B cell (primary cell): ENCODE data around the gene COQ10A. TPM values are rescaled to one million over a fixed set of nuclear protein-coding genes. Genes with fewer than 3 reads are reported as not detected.

ENCODE experiments used
- ATAC-seq: fragments of 200-7000 bp; cut with Tn5 transposase; one replicate; pipeline ENCODE4 v1.10.0; 2021; ENCODE audit warnings: low read depth, mild to moderate bottlenecking, moderate number of reproducible peaks, moderate library complexity
- CTCF ChIA-PET: fragments of 350-600 bp; sonication (Branson Sonifier 250); formaldehyde crosslinking; loops from one replicate; lab custom pipeline; 2021; ENCODE audit warnings: antibody characterized with exemption, inconsistent platforms; lab: Charles Lee
- POLR2A ChIA-PET: fragments of 350-600 bp; sonication (Branson Sonifier 250); formaldehyde crosslinking; loops from one replicate; lab custom pipeline; 2021; ENCODE audit warnings: antibody characterized with exemption; lab: Charles Lee
- DNase-seq: peaks from one replicate; pipeline ENCODE4 v3.0.0; 2013
- H2AFZ ChIP-seq: 2 replicates; pipeline ENCODE4 v1.6.1; 2012; ENCODE audit warnings: mild to moderate bottlenecking, low read depth, low read length; ENCODE audit not compliant: insufficient read depth, poor library complexity, severe bottlenecking
- H3K27ac ChIP-seq, 2 donors: 1 replicate in 1 of 2; 2 replicates in 1 of 2; pipeline ENCODE4 v1.5.1; 2012 to 2013; ENCODE audit warnings: low read length in 2 of 2, mild to moderate bottlenecking in 2 of 2, moderate library complexity in 1 of 2
- H3K27me3 ChIP-seq, 4 experiments: fragments of 200-600 bp in 1 of 4; sonication (generic) in 1 of 4; replicated peaks in 1 of 4; 1 replicate in 2 of 4; 2 replicates in 2 of 4; pipeline versions ENCODE4 v1.6.1 to v1.7.0; 2013 to 2016; ENCODE audit warnings: low read length in 3 of 4, mild to moderate bottlenecking in 2 of 4, mixed read lengths in 1 of 4, moderate library complexity in 1 of 4; ENCODE audit not compliant: insufficient read depth in 4 of 4, control insufficient read depth in 3 of 4; ENCODE audit errors: control extremely low read depth in 1 of 4
- H3K36me3 ChIP-seq, 2 experiments: replicated peaks in 1 of 2; 1 replicate in 1 of 2; 2 replicates in 1 of 2; pipeline versions ENCODE4 v1.6.1 to v1.7.1; 2013; ENCODE audit warnings: low read length in 1 of 2; ENCODE audit not compliant: insufficient read depth in 2 of 2, control insufficient read depth in 1 of 2; ENCODE audit errors: control extremely low read depth in 1 of 2, extremely low read depth in 1 of 2
- H3K4me1 ChIP-seq, 2 donors: fragments of 200-600 bp in 1 of 2; sonication (generic) in 1 of 2; 1 replicate in 1 of 2; 2 replicates in 1 of 2; pipeline versions ENCODE4 v1.5.1 to v1.6.1; 2013 to 2017; ENCODE audit warnings: low read length in 2 of 2; ENCODE audit not compliant: control insufficient read depth in 2 of 2, insufficient read depth in 2 of 2
- H3K4me2 ChIP-seq: replicated peaks from 2 replicates; pipeline ENCODE3; 2012; ENCODE audit warnings: mild to moderate bottlenecking, low read depth, low read length; ENCODE audit not compliant: poor library complexity, severe bottlenecking
- H3K4me3 ChIP-seq, 5 experiments: fragments of 200-600 bp in 1 of 5; sonication (generic) in 1 of 5; 1 replicate in 3 of 5; 2 replicates in 2 of 5; pipeline versions ENCODE4 v1.5.1 to v1.7.0; 2011 to 2016; ENCODE audit warnings: low read length in 4 of 5, mild to moderate bottlenecking in 4 of 5, low read depth in 2 of 5, control low read depth in 1 of 5, moderate library complexity in 1 of 5; ENCODE audit not compliant: insufficient read depth in 1 of 5; ENCODE audit errors: control extremely low read depth in 1 of 5, extremely low read depth in 1 of 5
- H3K79me2 ChIP-seq: fragments of 200-600 bp; sonication (generic); one replicate; pipeline ENCODE4 v1.6.0; 2016; ENCODE audit warnings: low read length; ENCODE audit not compliant: control insufficient read depth, insufficient read depth
- H3K9ac ChIP-seq: fragments of 200-600 bp; sonication (generic); 2 replicates; pipeline ENCODE4 v1.6.1; 2017; ENCODE audit warnings: mild to moderate bottlenecking, low read length, moderate library complexity
- H3K9me3 ChIP-seq, 3 donors: one replicate each; pipeline versions ENCODE4 v1.6.1 to v1.7.1; 2013; ENCODE audit warnings: low read length in 2 of 3; ENCODE audit not compliant: control insufficient read depth in 2 of 3, insufficient read depth in 1 of 3; ENCODE audit errors: control extremely low read depth in 1 of 3
- H4K20me1 ChIP-seq: 2 replicates; pipeline ENCODE4 v1.6.0; 2012; ENCODE audit warnings: mild to moderate bottlenecking, low read length; ENCODE audit not compliant: insufficient read depth, control insufficient read depth, poor library complexity, severe bottlenecking
- H3K27ac Mint-ChIP-seq: one replicate; pipeline ENCODE4 v1.8.0; 2021; ENCODE audit warnings: mixed read lengths
- H3K27me3 Mint-ChIP-seq: one replicate; pipeline ENCODE4 v1.8.0; 2021; ENCODE audit warnings: mixed read lengths
- H3K4me1 Mint-ChIP-seq: one replicate; pipeline ENCODE4 v1.8.0; 2021; ENCODE audit warnings: mixed read lengths
- H3K4me3 Mint-ChIP-seq: one replicate; pipeline ENCODE4 v1.8.0; 2021; ENCODE audit warnings: mixed read lengths
- H3K9me3 Mint-ChIP-seq: one replicate; pipeline ENCODE4 v1.8.0; 2022; ENCODE audit warnings: mixed read lengths; ENCODE audit not compliant: insufficient read depth
- EZH2 ChIP-seq: IDR thresholded peaks from 2 replicates; pipeline ENCODE4 v1.6.1; 2012; ENCODE audit warnings: borderline replicate concordance, low read depth, mild to moderate bottlenecking, moderate library complexity, low read length; ENCODE audit not compliant: insufficient read depth, poor library complexity, severe bottlenecking
- WGBS: methylation state at CpG from one replicate; pipeline ENCODE4 v1.1.5; 2013; ENCODE audit warnings: missing lambda C conversion rate; ENCODE audit not compliant: insufficient coverage; 5-methylcytosine and 5-hydroxymethylcytosine counted together
- intact Hi-C: fragments of 100-400 bp; cut with micrococcal nuclease; formaldehyde crosslinking; loops from one replicate; pipeline ENCODE4 v1.10.0; 2022
- polyA plus RNA-seq: library from polyadenylated mRNA; depleted of rRNA; stranded (reverse); fragments of >200 nt; gene quantifications from 2 replicates; pipeline ENCODE4 v1.2.3, GENCODE V29; 2012
- total RNA-seq, 2 donors: library from RNA; stranded (reverse); fragments of 120-200 nt in 1 of 2; gene quantifications; 1 replicate in 1 of 2; 2 replicates in 1 of 2; pipeline versions ENCODE4 v1.2.3 to v1.2.4, GENCODE V29; 2013 to 2022
- TF ChIP-seq, protein P1 (sequence below): fragments of 200-600 bp; IDR thresholded peaks from one replicate; pipeline ENCODE4 v1.8.0; 2022; ENCODE audit warnings: antibody characterized with exemption, mild to moderate bottlenecking

The COQ10A gene
- total and polyA plus RNA-seq, 2 donors (not counting 1 experiment from before 2014, with no cell fraction given): 73.5 to 73.6 TPM

DNA sequence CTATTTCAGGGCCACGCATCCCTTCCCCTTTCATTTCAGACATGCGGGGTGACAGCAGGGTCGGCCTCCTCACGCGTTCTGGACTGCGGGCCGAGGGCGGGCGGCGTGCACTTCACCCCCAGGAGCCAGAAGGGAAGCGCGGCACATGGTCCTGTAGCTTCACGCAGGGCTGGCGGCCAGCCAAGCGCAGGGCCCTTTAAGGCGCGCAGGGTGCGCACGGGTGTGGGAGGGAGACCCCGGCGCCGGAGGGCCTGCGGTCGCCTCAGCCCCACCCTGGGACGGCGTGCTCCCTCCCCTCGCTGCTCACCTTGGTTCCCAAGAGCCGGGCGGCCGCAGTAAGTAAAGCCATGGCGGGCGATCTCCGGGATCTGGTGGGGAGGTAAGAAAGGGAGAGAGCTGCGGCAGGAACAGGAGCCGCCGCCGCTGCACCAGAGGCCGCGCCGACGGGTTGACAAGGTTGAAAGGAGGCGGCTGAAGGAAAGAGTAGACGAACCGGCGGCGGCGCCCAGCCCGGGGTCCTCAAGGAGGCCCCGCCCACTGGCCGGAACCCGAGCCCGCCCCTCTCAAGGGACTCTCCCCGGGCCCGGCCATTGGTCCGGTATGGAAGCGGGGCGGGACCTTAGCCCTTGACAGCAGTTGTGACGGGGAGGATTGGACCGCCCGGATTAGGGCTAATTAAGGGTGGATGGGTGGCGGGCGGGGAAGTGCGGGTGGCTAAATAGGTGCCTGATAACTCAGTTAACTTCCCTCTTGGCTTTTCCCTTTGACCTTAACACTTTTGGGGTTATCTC lies 33.3 kb downstream of the COQ10A start, which contains the start of gene CS:
CS (minus strand) TSS at position 478 of the 791 bp plus-strand sequence; CDS start at position 349, 129 bp downstream.
- H3K79me2 ChIP-seq: peaks cover 68% of the 10 kb centered on the region
- no peaks in the 10 kb centered on the region for H3K27me3 ChIP-seq
- H3K4me1 Mint-ChIP-seq: peaks cover 57% of the 10 kb centered on the region
- peak within 1 kb of the TSS; percentile 98 for H3K4me3 Mint-ChIP-seq
- 2% methylated on average over 49 of the region's 63 CpGs for WGBS
- H3K4me3 ChIP-seq: peak within 1 kb of the TSS; percentile 78 to 91 (median 83)
- H3K4me2 ChIP-seq: peak within 1 kb of the TSS; percentile 93
- DNase-seq: peak; percentile 98
- peak within 1 kb of the TSS; percentile 97 for H3K27ac Mint-ChIP-seq
- H3K27ac ChIP-seq: peak within 1 kb of the TSS; percentile 92 to 95
- ChIA-PET CTCF (interaction anchor here (1.1 kb wide), 1 partner anchor 60 kb away, joined by 4 read pairs; the partner anchor contains the start of gene STAT2), POLR2A (interaction anchor here (0.6 to 1.2 kb wide), 6 partner anchors 33 to 256 kb away, joined by 3 to 5 read pairs (median 3); partner anchors contain the start of genes ANKRD52, IL23A and SMARCC2)
- H2AFZ ChIP-seq: peak within 1 kb of the TSS; percentile 97
- H3K9me3 ChIP-seq: no peaks in the 10 kb centered on the region
- H3K9me3 Mint-ChIP-seq: no peaks in the 10 kb centered on the region
- H4K20me1 ChIP-seq: peaks cover 28% of the 10 kb centered on the region
- peak; percentile 96 for ATAC-seq
- H3K4me1 ChIP-seq: peaks cover 51 to 61% of the 10 kb centered on the region in 2 donors
- intact Hi-C loops: loop anchor here (1.0 to 2.0 kb wide), 10 partner anchors 16 to 336 kb away; partner anchors contain the start of genes ANKRD52, NABP2, SPRYD4 and STAT2
- no peak for TF ChIP-seq EZH2
- peaks cover 0 to 4% of the 10 kb centered on the region in 2 experiments for H3K36me3 ChIP-seq
- peak within 1 kb of the TSS; percentile 81 for H3K9ac ChIP-seq
- no peaks in the 10 kb centered on the region for H3K27me3 Mint-ChIP-seq

DNA sequence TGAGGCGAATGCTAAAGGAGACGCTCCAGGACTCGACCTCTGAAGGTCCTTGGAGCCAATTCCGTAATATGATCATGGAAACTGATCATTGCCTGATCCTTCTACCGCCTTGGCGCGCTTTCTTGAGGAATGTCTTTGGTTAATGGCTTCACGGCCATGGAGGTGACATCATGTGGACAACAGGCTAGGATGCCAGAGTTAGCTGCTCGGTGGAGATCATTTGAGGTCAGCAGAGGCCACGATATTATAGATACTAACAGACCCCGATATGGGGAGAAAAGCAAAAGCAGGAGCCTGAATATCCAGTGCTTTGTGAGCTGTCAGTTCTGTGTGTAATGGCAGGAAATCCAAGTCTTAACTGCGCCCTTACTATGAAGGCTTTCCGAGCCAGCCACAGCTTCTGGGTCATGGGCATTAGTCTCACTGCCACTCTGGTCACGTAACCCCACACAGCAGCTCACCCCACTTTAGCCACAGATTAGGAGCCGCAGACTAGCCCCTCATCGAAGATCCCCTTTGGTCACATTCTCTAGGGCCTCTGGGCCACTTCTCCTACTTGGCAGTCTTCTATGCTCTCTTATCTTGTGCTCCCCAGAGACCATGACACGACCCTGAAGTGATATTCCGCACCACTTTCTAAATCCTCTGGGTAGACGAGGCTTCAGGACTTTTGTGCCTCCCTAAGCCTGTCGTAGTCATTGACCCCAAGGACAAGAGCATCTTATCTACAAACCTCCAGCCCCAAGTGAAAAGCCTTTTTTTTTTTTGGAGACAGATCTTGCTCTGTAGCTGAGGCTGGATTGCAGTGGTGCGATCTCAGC lies 34.1 kb downstream of the COQ10A start:
- Histone ChIP-seq H3K9ac (peak overlapping the region; percentile 81), H3K4me3 (peak overlapping the region; percentile 50 to 83 (median 78)), H4K20me1 (peaks cover 28% of the 10 kb centered on the region), H3K36me3 (peaks cover 0 to 7% of the 10 kb centered on the region in 2 experiments), H3K4me1 (peaks cover 51 to 61% of the 10 kb centered on the region in 2 donors), H3K27ac (peak overlapping the region; percentile 92 to 95), H3K9me3 (no peaks in the 10 kb centered on the region), H3K27me3 (no peaks in the 10 kb centered on the region), H2AFZ (peak overlapping the region; percentile 97), H3K79me2 (peaks cover 60% of the 10 kb centered on the region), H3K4me2 (peak overlapping the region; percentile 93)
- Mint-ChIP-seq H3K9me3 (no peaks in the 10 kb centered on the region), H3K4me3 (peak overlapping the region; percentile 98), H3K4me1 (peaks cover 57% of the 10 kb centered on the region), H3K27me3 (no peaks in the 10 kb centered on the region), H3K27ac (peak overlapping the region; percentile 97)
- ATAC-seq (no peak), DNase-seq (no peak)
- ChIA-PET POLR2A (interaction anchor here (0.6 to 1.2 kb wide), 4 partner anchors 34 to 148 kb away, joined by 3 to 4 read pairs (median 3); partner anchors contain the start of genes ANKRD52, IL23A and TIMELESS), CTCF (interaction anchor here (0.7 to 1.3 kb wide), 4 partner anchors 22 to 99 kb away, joined by 3 to 4 read pairs (median 3); no protein-coding TSS in a partner anchor)
- no peak for TF ChIP-seq EZH2
- TF ChIP-seq, protein P1, sequence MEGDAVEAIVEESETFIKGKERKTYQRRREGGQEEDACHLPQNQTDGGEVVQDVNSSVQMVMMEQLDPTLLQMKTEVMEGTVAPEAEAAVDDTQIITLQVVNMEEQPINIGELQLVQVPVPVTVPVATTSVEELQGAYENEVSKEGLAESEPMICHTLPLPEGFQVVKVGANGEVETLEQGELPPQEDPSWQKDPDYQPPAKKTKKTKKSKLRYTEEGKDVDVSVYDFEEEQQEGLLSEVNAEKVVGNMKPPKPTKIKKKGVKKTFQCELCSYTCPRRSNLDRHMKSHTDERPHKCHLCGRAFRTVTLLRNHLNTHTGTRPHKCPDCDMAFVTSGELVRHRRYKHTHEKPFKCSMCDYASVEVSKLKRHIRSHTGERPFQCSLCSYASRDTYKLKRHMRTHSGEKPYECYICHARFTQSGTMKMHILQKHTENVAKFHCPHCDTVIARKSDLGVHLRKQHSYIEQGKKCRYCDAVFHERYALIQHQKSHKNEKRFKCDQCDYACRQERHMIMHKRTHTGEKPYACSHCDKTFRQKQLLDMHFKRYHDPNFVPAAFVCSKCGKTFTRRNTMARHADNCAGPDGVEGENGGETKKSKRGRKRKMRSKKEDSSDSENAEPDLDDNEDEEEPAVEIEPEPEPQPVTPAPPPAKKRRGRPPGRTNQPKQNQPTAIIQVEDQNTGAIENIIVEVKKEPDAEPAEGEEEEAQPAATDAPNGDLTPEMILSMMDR: no peak
- intact Hi-C loops: loop anchor here (1.0 to 2.0 kb wide), 10 partner anchors 15 to 335 kb away; partner anchors contain the start of genes ANKRD52, NABP2, SPRYD4 and STAT2
- 66% methylated on average over 20 of the region's 21 CpGs for WGBS
